DLD1 (cell line): Measurements from ENCODE around the gene PROSER2.
"Not testable (repeated sequence)": the region's sequence is repeated elsewhere in the genome, so short reads cannot be mapped to it uniquely, and the experiment has no call there.

Experiments
- in situ Hi-C: cut with HindIII; loops from 2 replicates; pipeline ENCODE4 v1.10.0; 2017; ENCODE audit warnings: low sequenced_read_pairs

The PROSER2 gene

GRCh38 chr10:11881477-11882417 lies 58.6 kb downstream of the PROSER2 start:
- in situ Hi-C loops: no loop called here

GRCh38 chr10:11882646-11883375 lies 59.7 kb downstream of the PROSER2 start:
- in situ Hi-C loops: no loop called here

- in situ Hi-C loops: no loop called here
Observed at GRCh38 chr10:11884706-11885423, 61.7 kb downstream of the PROSER2 start.

GRCh38 chr10:11885437-11886137 lies 62.4 kb downstream of the PROSER2 start:
- in situ Hi-C loops: no loop called here

GRCh38 chr10:11886138-11886474 lies 63.0 kb downstream of the PROSER2 start:
- in situ Hi-C loops: no loop called here

- in situ Hi-C loops: no loop called here
Observed at GRCh38 chr10:11886851-11887250, 63.7 kb downstream of the PROSER2 start.

- in situ Hi-C loops: no loop called here
Observed at GRCh38 chr10:11887381-11888227, 64.4 kb downstream of the PROSER2 start.

- in situ Hi-C loops: not testable (repeated sequence)
Observed at GRCh38 chr10:11889263-11889662, 66.1 kb downstream of the PROSER2 start.

GRCh38 chr10:11891776-11892486 lies 68.8 kb downstream of the PROSER2 start:
- in situ Hi-C loops: no loop called here

GRCh38 chr10:11893749-11894278 lies 70.7 kb downstream of the PROSER2 start:
- in situ Hi-C loops: no loop called here

GRCh38 chr10:11894381-11895107 lies 71.4 kb downstream of the PROSER2 start:
- in situ Hi-C loops: no loop called here

GRCh38 chr10:11895108-11895466 lies 71.9 kb downstream of the PROSER2 start:
- in situ Hi-C loops: no loop called here

GRCh38 chr10:11895598-11895997 lies 72.4 kb downstream of the PROSER2 start:
- in situ Hi-C loops: no loop called here

- in situ Hi-C loops: no loop called here
Observed at GRCh38 chr10:11896549-11897200, 73.5 kb downstream of the PROSER2 start.

GRCh38 chr10:11898033-11898371 lies 74.8 kb downstream of the PROSER2 start:
- in situ Hi-C loops: no loop called here

- in situ Hi-C loops: no loop called here
Observed at GRCh38 chr10:11898372-11899066, 75.4 kb downstream of the PROSER2 start.

- in situ Hi-C loops: no loop called here
Observed at GRCh38 chr10:11899067-11899876, 76.1 kb downstream of the PROSER2 start.
